Type B pancreatic cell (in vitro differentiated cells): ENCODE measurements around the gene ZNF831. TPM values are rescaled to one million over a fixed set of nuclear protein-coding genes. Genes with fewer than 3 reads are reported as not detected.
A peak's percentile ranks its signal among the peaks of the same experiment; 100 is the strongest.

Experiments
- DNase-seq: peaks from one replicate; pipeline ENCODE4 v3.0.0; 2021; ENCODE audit warnings: mixed read lengths; ENCODE audit not compliant: unreplicated experiment; ENCODE audit errors: extremely low spot score
- H3K27ac Mint-ChIP-seq: 2 replicates; pipeline ENCODE4 v1.8.0; 2021; ENCODE audit warnings: mild to moderate bottlenecking, mixed read lengths
- H3K27me3 Mint-ChIP-seq: 2 replicates; pipeline ENCODE4 v1.8.0; 2021; ENCODE audit warnings: mixed read lengths
- H3K36me3 Mint-ChIP-seq: 2 replicates; pipeline ENCODE4 v1.8.0; 2021; ENCODE audit warnings: mixed read lengths
- H3K4me1 Mint-ChIP-seq: one replicate; pipeline ENCODE4 v1.8.0; 2021; ENCODE audit warnings: mixed read lengths; ENCODE audit not compliant: unreplicated experiment
- H3K4me3 Mint-ChIP-seq: 2 replicates; pipeline ENCODE4 v1.8.0; 2021; ENCODE audit warnings: mild to moderate bottlenecking, mixed read lengths
- H3K9me3 Mint-ChIP-seq: 2 replicates; pipeline ENCODE4 v1.8.0; 2021; ENCODE audit warnings: mixed read lengths
- total RNA-seq: library from RNA; stranded (reverse); gene quantifications from 2 replicates; pipeline ENCODE4 v1.2.1, GENCODE V29; 2021; ENCODE audit warnings: low replicate concordance
- TF ChIP-seq, protein P1 (sequence below): fragments of 200-600 bp; sonication (generic); conservative IDR thresholded peaks from 2 replicates; pipeline ENCODE4 v1.5.0; 2021; ENCODE audit warnings: antibody characterized with exemption, mild to moderate bottlenecking

ZNF831 gene
- total RNA-seq, 1 donor from 2014 or later = not detected

GRCh38 chr20:59184880-59185447, 21.3 kb downstream of the ZNF831 start:
- no peaks in the 10 kb centered on the region for H3K36me3 Mint-ChIP-seq
- no peaks in the 10 kb centered on the region for H3K27me3 Mint-ChIP-seq
- H3K9me3 Mint-ChIP-seq = no peaks in the 10 kb centered on the region
- H3K27ac Mint-ChIP-seq = no peak overlapping the region
- no peak overlapping the region for H3K4me3 Mint-ChIP-seq
- DNase-seq = no peak
- H3K4me1 Mint-ChIP-seq = no peaks in the 10 kb centered on the region
- TF ChIP-seq, protein P1, sequence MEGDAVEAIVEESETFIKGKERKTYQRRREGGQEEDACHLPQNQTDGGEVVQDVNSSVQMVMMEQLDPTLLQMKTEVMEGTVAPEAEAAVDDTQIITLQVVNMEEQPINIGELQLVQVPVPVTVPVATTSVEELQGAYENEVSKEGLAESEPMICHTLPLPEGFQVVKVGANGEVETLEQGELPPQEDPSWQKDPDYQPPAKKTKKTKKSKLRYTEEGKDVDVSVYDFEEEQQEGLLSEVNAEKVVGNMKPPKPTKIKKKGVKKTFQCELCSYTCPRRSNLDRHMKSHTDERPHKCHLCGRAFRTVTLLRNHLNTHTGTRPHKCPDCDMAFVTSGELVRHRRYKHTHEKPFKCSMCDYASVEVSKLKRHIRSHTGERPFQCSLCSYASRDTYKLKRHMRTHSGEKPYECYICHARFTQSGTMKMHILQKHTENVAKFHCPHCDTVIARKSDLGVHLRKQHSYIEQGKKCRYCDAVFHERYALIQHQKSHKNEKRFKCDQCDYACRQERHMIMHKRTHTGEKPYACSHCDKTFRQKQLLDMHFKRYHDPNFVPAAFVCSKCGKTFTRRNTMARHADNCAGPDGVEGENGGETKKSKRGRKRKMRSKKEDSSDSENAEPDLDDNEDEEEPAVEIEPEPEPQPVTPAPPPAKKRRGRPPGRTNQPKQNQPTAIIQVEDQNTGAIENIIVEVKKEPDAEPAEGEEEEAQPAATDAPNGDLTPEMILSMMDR = no peak

DNA sequence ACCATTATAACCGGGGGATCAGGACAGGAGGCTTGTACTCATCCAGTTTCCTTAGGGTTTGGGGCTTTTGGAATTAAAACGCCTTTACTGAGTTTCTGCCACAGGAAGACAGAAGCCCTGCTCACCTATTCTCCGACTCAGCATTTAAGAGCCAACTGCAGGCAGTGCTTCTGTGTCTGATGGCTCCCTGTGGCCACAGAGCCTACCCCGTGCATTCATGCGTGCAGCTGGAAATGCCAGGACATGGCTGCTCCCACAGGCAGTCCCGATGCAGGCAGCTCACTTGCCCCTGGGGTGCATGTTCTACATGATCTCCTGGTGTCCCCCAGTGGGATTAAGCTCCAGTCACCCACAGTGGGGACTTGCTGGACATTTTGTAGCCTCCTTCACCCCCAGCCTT, 22.2 kb downstream of the ZNF831 start:
- no peak for DNase-seq
- Mint-ChIP-seq H3K9me3 (no peaks in the 10 kb centered on the region), H3K4me1 (no peaks in the 10 kb centered on the region), H3K36me3 (no peaks in the 10 kb centered on the region), H3K4me3 (no peak overlapping the region), H3K27ac (no peak overlapping the region), H3K27me3 (no peaks in the 10 kb centered on the region)
- TF ChIP-seq, protein P1 = no peak

- no peak overlapping the region for H3K27ac Mint-ChIP-seq
- H3K27me3 Mint-ChIP-seq = no peaks in the 10 kb centered on the region
- H3K9me3 Mint-ChIP-seq = peaks cover 4% of the 10 kb centered on the region
- no peak overlapping the region for H3K4me3 Mint-ChIP-seq
- TF ChIP-seq, protein P1 = no peak
- H3K36me3 Mint-ChIP-seq = no peaks in the 10 kb centered on the region
- DNase-seq = peak; percentile 47
- H3K4me1 Mint-ChIP-seq = no peaks in the 10 kb centered on the region
These were observed 26.8 kb downstream of the ZNF831 start for GRCh38 chr20:59190466-59190865.

DNA sequence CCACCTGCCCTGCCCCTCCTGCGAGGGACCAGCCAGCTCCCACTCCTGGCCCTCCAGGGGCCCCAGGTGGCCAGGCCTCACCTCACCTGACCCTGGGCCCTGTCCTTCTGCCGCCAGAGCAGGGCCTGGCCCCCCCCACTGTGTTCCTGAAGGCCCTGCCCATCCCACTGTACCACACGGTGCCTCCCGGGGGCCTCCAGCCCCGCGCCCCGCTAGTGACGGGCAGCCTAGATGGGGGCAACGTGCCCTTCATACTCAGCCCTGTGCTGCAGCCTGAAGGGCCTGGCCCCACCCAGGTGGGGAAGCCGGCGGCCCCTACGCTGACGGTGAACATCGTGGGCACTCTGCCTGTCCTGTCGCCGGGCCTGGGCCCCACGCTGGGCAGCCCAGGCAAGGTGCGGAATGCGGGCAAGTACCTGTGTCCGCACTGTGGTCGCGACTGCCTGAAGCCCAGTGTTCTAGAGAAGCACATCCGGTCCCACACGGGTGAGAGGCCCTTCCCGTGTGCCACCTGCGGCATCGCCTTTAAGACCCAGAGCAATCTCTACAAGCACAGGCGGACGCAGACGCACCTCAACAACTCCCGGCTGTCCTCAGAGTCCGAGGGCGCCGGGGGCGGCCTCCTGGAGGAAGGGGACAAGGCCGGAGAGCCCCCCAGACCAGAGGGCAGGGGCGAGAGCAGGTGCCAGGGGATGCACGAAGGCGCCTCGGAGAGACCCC, 27.6 kb downstream of the ZNF831 start:
- H3K4me3 Mint-ChIP-seq = no peak overlapping the region
- no peak overlapping the region for H3K27ac Mint-ChIP-seq
- peaks cover 4% of the 10 kb centered on the region for H3K9me3 Mint-ChIP-seq
- no peaks in the 10 kb centered on the region for H3K36me3 Mint-ChIP-seq
- DNase-seq = peak; percentile 54
- peaks cover 4% of the 10 kb centered on the region for H3K4me1 Mint-ChIP-seq
- H3K27me3 Mint-ChIP-seq = no peaks in the 10 kb centered on the region
- TF ChIP-seq, protein P1 = no peak

DNA sequence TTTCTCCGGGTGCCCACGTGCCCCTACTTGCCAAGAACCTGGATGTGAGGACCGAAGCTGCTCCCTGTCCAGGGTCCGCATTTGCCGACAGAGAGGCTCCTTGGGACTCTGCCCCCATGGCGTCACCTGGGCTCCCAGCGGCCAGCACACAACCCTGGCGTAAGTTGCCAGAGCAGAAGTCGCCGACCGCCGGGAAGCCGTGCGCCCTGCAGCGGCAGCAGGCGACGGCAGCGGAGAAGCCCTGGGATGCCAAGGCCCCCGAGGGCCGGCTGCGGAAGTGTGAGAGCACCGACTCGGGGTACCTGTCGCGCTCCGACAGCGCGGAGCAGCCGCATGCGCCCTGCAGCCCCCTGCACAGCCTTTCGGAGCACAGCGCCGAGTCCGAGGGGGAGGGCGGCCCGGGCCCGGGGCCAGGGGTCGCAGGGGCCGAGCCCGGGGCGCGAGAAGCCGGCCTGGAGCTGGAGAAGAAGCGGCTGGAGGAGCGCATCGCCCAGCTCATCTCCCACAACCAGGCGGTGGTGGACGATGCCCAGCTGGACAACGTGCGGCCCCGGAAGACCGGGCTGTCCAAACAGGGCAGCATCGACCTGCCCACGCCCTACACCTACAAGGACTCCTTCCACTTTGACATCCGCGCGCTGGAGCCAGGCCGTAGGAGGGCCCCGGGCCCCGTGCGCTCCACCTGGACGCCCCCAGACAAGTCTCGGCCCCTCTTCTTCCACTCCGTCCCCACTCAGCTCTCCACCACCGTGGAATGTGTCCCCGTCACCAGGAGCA, 28.3 kb downstream of the ZNF831 start:
- Mint-ChIP-seq H3K4me3 (no peak overlapping the region), H3K27me3 (no peaks in the 10 kb centered on the region), H3K27ac (no peak overlapping the region)

More for the DNA sequence above, 28.3 kb downstream of the ZNF831 start:
- TF ChIP-seq, protein P1 = no peak
- no peaks in the 10 kb centered on the region for H3K36me3 Mint-ChIP-seq
- H3K4me1 Mint-ChIP-seq = peaks cover 8% of the 10 kb centered on the region
- peak; percentile 64 for DNase-seq
- H3K9me3 Mint-ChIP-seq = peaks cover 4% of the 10 kb centered on the region
